ENCODE results near the gene DDX28.
"Not testable (repeated sequence)": the region's sequence is repeated elsewhere in the genome, so short reads cannot be mapped to it uniquely, and the experiment has no call there.

DDX28 gene

DNA sequence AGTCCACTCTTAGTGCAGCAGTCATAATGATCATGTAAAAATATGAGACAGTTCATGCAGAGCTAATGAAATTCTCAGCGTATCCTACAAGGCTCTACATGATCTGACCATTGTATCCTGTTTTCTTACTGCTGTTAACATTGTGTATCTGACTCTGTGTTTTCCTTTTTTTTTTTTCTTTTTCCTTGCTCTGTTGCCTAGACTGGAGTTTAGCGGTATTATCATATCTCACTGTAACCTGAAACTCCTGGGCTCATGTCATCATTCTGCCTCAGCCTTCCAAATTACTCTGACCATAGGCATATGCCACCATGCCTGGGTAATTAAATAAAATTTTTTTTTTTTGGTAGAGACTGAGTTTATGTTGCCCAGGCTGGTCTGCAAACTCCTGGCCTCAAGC, 12.2 kb upstream of the DDX28 start:
- DNase-seq = no peak

DNA sequence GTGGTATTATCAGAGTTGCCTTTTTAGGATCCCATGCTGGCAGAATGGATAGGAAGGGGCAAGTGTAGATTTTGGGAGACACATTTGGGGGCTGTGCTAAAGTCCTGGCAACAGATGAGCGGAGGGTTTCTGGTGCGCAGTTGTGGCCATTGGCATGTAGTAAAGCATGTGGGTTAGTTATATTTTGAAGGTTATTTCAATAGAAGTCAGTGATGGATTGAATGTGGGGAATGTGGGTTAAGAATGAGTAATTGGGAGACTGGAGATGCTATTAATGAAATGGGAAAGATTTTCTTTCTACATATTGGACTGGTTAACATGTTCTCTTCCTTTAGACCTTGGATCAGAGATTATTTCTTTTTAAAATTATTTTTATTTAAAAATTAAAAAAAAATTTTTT, 10.1 kb upstream of the DDX28 start:
- no peak for DNase-seq

DNA sequence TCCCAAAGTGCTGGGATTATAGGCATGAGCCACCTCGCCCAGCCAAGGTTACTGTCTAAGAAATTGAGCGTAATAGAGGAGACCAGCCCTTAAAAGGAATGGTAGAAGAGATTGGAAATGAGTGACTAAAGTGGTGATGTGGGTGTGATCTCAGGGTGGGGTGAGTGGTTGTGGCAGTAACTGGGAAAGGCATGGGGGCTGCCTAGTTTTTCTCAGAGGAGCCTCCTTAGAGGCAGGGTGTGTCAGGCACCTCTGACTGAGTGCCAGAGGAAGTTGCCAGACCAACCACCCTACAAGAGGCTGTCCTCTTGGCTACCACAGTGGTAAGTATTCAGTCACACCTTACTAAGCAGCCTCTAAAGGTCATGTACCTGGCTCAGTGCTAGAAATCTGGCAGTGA, 8.9 kb upstream of the DDX28 start:
- DNase-seq = no peak

DNA sequence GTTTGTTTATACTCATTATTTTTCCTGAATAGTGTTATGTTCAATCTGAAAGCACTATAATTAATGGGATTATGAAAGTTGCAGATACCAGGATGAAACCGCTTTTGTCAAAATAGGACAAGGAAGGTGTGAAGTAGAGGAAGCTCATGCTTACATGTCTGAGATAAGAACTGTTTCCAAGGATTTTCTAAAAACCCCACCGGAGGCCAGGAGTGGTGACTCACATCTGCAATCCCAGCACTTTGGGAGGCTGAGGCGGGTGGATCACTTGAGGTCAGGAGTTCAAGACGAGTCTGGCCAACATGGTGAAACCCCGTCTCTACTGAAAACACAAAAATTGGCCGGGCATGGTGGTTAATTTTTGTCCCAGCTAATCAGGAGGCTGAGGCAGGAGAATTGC, 7.1 kb upstream of the DDX28 start:
- DNase-seq = not testable (repeated sequence)

DNA sequence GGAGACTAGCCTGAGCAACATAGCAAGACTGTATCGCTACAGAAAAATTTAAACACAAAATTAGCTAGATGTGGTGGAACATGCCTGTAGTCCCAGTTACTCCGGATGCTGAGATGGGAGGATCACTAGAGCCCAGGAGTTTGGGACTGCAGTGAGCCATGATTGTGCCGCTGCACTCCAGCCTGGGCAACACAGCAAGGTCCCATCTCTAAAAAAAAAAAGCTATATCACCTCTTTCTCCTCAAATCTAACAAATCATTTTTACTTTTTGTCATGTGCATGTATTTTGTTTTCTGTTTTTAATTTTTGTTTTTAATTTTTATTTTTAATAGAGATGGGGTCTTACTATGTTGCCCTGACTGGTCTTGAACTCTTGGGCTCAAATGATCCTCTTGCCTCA, 6.0 kb upstream of the DDX28 start:
- DNase-seq = no peak

DNA sequence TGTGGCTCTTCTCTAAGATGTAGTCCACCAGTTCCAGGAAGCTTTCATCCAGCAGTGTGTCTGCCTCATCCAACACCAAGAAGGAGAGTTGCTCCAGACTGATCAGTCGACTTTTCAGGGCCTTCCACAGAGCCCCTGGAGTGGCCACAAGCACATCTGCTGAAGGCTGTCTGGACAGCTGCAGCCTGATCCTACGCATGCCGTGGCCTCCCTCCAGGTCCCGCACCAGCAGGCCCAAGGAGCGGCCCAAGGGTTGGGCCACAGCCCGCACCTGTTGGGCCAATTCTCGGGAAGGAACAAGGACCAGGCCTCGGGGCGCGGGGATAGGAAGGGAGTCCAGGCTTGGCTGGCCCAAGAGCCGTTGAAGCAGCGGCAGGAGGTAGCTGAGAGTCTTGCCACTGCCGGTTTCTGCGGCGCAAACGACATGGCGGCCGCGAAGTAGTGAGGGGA, 729 bp downstream of the DDX28 start:
- DNase-seq = no peak

DNA sequence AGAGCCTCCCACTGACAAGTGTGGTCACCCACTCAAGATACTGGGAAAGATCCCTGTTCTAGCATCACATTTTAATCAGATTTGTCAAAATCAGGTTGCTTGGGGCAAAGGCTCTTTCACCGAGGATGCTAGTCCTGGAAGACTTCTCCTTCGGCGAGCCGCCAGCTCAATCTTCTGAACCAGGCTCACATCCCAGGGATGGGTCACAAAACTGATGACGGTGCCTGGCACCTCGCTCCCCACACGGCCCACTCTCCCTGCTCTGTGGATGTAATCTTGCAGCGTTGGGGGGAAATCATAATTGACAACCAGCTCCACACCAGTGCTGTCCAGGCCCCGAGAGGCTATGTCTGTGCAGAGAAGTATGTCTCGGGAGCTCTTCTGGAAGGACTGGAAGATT, 1.5 kb downstream of the DDX28 start:
- no peak for DNase-seq

DNA sequence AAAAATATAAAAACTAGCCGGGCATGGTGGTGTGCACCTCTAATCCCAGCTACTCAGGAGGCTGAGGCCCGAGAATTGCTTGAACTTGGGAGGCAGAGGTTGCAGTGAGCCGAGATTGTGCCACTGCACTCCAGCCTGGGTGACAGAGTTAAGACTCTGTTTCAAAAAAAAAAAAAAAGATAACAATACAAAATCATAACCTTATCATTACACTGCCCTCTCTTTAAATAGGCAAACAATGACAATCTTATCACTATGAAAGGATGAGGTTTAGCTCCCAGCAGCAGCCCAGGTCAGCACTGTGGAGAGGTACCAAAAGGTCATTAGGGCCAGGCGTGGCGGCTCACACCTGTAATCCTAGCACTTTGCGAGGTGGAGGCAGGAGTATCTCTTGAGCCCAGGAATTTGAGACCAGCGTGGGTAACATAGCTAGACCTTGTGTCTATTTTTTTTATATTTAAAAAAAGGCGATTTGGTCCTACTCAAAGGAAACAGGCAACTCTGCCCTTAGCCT, 3.8 kb downstream of the DDX28 start:
- DNase-seq = no peak

DNA sequence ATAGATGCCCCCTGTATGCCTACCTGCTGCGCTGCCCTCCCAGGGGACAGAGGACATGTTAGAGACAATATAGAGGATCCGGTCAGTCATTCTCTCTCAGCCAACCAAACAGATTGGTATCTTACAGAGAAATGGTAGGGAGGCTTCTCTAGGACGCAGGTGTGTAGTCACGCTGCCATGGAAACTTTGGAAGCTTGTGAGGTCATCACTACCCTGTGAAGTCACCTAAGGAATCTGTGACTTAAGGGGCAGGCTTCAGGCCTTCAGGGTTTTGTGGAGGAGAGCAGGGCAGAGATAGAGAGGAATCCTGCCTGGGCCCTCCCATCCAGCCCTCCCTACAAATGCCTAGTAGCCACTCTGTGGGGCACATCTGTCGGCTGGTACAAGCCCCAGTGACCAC, 7.4 kb downstream of the DDX28 start, which contains the start of gene DPEP2NB:
DPEP2NB (minus strand) TSS at position 231 of the 400 bp plus-strand sequence; CDS start at position 90, 141 bp downstream.
- DNase-seq = no peak

DNA sequence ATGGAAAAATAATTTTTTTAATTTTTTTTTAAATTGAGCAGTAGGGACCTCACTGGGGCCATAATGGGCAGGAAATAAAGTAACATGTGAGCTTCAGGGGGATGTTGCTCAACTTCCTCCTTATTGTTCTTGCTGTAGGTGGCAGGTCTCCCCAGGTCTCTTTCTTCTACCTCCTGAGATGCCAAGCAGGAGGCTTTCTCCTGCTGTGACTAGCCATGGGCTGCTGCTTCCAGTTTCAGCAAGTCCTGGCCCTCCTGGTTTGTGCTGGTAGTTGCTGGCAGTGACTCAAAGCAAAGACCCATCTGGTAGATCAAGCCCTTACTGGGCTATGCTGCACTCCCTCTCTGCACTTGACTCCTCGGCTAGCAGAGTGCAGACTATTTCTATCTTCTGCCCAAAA, 9.6 kb downstream of the DDX28 start:
- no peak for DNase-seq

DNA sequence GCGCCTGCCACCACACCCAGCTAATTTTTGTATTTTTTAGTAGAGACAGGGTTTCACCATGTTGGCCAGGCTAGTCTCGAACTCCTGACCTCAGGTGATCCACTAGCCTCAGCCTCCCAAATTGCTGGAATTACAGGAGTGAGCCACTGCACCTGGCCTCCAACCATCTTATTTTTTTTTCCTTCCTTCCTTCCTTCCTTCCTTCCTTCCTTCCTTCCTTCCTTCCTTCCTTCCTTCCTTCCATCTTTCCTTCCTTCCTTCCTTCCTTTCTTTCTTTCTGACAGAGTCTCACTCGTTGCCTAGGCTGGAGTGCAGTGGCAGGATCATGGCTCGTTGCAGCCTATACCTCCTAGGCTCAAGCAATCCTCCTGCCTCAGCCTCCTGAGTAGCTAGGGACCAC, 13.2 kb downstream of the DDX28 start:
- not testable (repeated sequence) for DNase-seq

DNA sequence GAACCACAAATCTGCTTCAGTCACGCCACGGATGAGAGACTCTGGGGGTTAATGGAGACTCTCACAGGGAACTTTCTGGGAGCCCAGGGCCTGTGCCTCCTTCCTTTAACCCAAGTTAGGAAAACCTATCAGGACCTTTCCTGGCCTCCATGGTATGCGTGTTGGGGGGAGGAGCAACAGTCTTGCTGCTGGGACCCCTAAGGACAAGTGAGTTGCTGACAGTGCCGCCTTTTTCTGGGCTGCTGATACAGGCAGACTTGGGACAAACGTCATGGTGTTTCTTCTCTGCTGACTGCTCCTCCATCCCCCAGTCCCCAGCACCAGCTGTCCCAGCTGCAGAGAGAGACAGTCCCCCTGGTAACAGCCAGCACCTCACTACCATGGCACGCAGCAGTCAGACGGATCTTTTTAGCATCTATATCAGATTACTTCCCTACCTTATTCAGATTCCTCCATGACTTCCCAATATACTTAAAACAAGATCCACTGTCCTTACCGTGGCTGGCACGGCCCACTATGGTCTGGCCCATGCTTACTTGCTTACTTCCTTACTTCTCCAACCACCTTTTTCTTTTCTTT, 13.8 kb downstream of the DDX28 start:
- DNase-seq = no peak

DNA sequence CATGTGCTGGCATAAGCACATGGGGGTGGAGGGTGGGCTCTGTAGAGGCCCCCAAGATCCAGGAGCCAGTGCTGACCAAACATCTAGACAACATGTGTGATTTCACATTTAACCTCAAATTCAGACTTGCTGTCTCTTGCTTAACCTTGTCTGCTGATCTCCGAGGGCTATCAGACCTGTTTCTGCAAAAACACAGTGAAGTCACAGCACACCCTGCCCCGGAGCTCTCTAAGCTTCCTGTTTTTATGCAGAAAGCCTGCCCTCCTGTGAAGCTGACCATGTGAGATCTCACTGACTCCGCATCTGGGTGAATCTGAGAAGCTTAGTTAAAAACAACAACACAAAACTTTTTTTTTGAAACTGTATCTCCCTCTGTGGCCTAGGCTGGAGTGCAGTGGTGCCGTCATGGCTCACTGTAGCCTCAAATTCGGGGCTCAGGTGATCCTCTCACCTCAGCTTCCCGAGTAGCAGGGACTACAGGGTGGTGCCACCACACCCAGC, 17.2 kb downstream of the DDX28 start:
- DNase-seq = peak in 1 of 2 donors; percentile 3

DNA sequence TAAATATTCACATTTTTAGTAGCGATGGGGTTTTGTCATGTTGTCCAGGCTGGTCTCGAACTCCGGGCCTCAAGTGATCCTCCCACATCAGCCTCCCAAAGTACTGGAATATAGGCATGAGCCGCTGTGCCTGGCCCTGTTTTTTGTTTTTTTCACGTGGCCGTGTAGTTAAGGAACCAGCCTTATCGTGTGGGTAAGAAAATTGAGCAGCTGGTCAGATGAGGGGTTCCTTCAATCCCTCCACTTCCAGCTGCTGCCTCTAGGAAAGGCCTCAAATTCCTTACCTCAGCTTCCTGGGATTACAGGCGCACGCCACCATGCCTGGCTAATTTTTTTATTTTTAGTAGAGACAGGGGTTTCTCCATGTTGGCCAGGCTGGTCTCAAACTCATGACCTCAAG, 17.8 kb downstream of the DDX28 start:
- no peak for DNase-seq

DNA sequence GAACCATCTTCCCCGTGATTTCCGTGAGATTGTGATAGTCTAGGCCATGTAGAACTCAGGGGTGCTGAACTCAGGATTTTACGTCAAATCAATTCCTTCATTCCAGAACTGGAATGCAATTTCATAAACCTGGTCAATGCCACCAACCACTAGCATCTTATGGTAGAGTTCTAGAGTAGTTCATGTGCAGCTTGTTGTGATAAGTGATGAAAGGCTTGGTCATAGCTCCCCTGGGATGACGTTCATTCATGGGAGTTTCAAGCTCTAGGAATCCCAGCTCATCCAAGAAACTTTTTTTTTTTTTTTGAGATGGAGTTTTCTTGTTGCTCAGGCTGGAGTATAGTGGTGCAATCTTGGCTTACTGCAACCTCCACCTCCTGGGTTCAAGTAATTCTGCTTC, 20.0 kb downstream of the DDX28 start:
- no peak for DNase-seq

DNA sequence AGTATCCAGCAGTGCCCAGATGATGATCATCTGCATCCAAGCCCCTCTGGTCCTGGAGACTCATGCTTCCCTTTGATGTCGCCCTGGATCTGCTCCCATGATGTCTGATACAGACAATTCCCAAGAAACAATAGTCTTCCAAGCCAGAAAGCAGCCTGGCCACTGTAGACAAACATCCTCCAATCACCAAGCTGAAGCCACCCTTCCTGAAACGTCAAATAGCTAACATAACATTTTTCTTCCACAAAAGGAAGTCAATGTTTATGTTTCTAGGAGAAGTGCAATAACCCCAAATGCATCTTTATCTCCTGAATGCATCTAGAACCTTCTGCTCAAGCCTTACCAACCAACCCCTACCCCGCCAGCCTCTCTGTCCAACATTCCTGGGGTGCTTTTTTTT, 22.6 kb downstream of the DDX28 start:
- no peak for DNase-seq

DNA sequence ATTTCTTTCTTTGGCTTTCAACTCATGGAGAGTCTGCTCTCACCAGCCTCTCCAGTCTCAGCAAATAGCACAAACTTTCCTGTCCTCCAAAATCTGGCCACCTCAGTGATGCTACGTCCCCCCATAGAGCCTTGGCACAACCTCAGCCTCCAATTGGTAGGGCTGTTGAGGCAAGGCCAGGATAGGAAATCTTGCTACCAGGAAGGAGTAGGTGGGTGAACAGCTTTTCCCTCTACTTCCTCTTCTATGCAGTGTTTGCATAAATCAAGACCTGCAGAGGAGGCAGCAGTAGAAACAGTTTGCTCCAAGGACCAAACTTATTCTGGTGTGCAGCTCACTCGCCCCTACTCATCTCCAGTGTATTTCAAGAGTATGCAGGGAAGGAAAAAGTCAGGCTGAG, 23.0 kb downstream of the DDX28 start:
- DNase-seq = no peak

DNA sequence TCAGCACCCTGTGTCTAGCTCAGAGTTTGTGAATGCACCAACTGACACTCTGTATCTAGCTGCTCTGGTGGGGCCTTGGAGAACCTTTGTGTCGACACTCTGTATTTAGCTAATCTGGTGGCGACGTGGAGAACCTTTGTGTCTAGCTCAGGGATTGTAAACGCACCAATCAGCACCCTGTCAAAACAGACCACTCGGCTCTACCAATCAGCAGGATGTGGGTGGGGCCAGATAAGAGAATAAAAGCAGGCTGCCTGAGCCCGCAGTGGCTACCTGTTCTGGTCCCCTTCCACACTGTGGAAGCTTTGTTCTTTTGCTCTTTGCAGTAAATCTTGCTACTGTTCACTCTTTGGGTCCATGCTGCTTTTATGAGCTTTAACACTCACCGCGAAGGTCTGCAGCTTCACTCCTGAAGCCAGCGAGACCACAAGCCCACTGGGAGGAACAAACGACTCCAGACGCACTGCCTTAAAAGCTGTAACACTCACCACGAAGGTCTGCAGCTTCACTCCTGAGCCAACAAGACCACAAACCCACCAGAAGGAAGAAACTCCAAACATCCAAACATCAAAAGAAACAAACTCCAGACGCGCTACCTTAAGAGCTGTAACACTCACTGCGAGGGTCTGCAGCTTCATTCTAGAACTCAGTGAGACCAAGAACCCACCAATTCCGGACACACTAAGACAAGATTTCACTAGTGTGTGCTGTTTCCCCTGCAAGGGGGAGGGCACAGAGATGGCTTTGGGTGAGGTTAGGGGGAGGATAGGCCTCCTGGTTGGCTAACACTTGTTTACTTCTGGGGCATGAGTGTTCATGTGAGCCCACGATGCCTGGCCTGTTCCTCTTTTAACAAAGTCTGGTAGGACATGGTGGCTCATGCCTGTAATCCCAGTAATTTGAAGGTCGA, 24.0 kb downstream of the DDX28 start, which contains the start of gene DPEP2:
DPEP2 (minus strand) TSS at position 706 of the 910 bp plus-strand sequence. CDS start 6,272 bp downstream, outside the sequence.
- peak; percentile 0 to 21 for DNase-seq

DNA sequence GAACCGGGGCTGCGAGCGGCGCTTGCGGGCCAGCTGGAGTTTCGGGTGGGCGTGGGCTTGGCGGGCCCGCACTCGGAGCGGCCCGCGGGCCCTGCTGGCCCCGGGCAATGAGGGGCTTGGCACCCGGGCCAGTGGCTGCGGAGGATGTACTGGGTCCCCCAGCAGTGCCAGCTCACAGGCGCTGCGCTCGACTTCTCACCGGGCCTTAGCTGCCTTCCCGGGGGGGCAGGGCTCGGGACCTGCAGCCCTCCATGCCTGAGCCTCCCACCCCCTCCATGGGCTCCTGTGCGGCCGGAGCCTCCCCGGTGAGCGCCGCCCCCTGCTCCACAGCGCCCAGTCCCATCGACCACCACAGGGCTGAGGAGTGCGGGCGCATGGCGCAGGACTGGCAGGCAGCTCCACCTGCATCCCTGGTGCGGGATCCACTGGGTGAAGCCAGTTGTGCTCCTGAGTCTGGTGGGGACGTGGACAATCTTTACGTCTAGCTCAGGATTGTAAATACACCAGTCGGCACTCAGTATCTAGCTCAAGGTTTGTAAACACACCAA, 24.7 kb downstream of the DDX28 start:
- DNase-seq = not testable (repeated sequence)

DNA sequence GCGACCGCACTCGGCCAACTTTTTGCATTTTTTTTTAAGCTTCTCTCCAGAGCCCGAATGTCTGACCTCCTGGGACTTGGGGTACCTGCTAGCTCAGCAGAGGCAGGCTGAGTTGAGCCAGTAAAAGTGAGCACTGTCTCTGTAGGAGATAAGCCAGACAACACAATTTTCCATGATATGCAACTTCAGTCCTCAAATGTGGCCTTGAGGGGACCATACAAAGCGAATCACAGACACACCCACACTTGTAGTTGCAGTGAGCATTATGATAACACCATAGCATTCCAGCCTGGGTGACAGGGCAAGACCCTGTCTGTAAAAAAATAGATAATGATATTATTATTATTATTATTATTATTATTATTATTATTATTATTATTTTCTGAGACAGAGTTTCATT, 26.4 kb downstream of the DDX28 start:
- no peak for DNase-seq

DNA sequence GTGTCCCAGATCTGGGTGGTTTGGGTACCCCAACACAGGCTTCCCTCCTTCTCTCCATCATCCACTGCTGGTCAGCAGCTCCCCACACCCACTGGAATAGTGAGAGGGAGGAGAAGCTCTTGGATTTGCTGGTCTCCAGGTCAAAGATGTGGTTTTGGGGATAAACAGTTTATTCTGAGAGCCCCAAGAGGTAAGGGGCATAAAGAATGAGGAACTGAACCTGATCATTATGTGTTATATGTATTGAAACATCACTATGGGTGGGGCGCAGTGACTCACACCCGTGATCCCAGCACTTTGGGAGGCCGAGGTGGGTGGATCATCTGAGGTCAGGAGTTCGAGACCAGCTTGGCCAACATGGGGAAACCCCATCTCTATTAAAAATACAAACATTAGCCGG, 27.6 kb downstream of the DDX28 start:
- no peak for DNase-seq

DNA sequence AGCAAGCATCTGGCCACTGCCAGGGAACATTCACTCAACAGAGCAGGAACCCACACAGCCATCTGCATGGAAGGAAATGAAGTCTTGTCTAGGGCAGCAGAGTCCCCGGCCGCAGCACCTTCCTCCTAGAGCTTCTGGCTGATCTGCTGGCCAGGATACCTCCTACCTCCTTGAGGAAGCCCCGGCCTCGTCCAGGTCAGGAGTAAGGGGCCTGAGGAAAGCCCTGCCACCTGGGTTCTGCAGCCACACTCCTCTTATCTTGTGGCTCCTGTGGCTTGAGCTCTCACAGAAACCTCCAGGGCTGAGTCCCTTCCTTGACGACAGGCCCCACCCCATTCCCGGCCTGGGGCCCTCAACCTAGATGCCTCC, 29.0 kb downstream of the DDX28 start:
- peak in 1 of 2 donors; percentile 11 for DNase-seq

Measured in hippocampal formation (tissue), 2 donors.